NT2/D1 (cell line): ENCODE results near the gene TAF1L.

Experiments
- SUZ12 ChIP-seq: IDR thresholded peaks from 2 replicates; pipeline ENCODE4 v1.6.1; 2011; ENCODE audit not compliant: insufficient read length, insufficient read depth; ENCODE audit errors: extremely low read depth
- YY1 ChIP-seq: IDR thresholded peaks from 2 replicates; pipeline ENCODE4 v1.6.1; 2011; ENCODE audit not compliant: insufficient read length, insufficient read depth

GRCh38 chr9:32584784-32585183 lies 50.7 kb downstream of the TAF1L start:
- no peak for TF ChIP-seq SUZ12
- TF ChIP-seq YY1: no peak
